HL-60 (cell line): ENCODE results near the gene SYCE1L.
"Not testable (repeated sequence)": the region's sequence is repeated elsewhere in the genome, so short reads cannot be mapped to it uniquely, and the experiment has no call there.

ENCODE experiments used
- DNase-seq, 2 experiments: peaks; one replicate each; pipeline ENCODE4 v3.0.0-alpha.2; 2010 to 2020; ENCODE audit warnings: low read depth in 1 of 2, low spot score in 1 of 2
- H3K27ac ChIP-seq: fragments of 250-450 bp; sonication (Bioruptor Pico); replicated peaks from 2 replicates; pipeline ENCODE4 v1.5.1; 2020; ENCODE audit warnings: mild to moderate bottlenecking, moderate library complexity
- H3K27me3 ChIP-seq: fragments of 250-450 bp; sonication (Bioruptor Pico); 2 replicates; pipeline ENCODE4 v1.5.1; 2021; ENCODE audit warnings: mild to moderate bottlenecking, moderate library complexity; ENCODE audit not compliant: insufficient read depth, poor library complexity, severe bottlenecking
- H3K4me3 ChIP-seq: replicated peaks from 2 replicates; pipeline ENCODE4 v1.5.1; 2011; ENCODE audit warnings: mild to moderate bottlenecking, control low read depth, low read length; ENCODE audit not compliant: insufficient read depth
- CTCF ChIP-seq: IDR thresholded peaks from one replicate; pipeline ENCODE4 v1.5.1; 2011; ENCODE audit warnings: low read length, control low read depth, inconsistent platforms; ENCODE audit not compliant: insufficient read depth
- GABPA ChIP-seq: IDR thresholded peaks from 2 replicates; pipeline ENCODE4 v1.6.1; 2012; ENCODE audit warnings: low read depth
- POLR2AphosphoS5 ChIP-seq: IDR thresholded peaks from 2 replicates; pipeline ENCODE4 v1.6.1; 2012; ENCODE audit warnings: low read depth
- REST ChIP-seq: IDR thresholded peaks from 2 replicates; pipeline ENCODE4 v1.6.1; 2012; ENCODE audit warnings: low read depth; ENCODE audit not compliant: insufficient replicate concordance
- SPI1 ChIP-seq: IDR thresholded peaks from 2 replicates; pipeline ENCODE4 v1.6.1; 2012; ENCODE audit warnings: low read depth, mild to moderate bottlenecking, borderline replicate concordance

SYCE1L gene

DNA sequence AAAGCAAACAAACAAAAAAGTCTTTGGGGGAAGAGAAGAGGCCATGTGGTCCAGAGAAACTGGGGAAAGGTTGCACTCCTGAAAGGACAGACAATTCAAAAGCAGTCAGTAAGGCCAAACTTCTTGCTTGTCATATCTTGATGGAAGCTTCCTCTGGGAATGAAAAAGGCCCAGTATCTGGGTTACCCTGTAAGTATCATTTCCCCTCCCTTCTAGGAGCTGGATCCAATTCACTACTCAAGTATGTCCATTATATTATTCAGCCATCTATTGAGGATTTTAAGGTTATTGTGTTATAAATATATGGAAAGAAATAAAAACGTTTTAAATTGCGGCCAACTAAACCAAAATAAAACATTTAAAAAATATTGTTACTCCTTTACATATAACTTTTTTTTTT, 34.2 kb upstream of the SYCE1L start:
- no peak for DNase-seq
- Histone ChIP-seq H3K4me3 (no peak overlapping the region), H3K27me3 (peaks cover 2% of the 10 kb centered on the region), H3K27ac (no peak overlapping the region)
- TF ChIP-seq GABPA, result no peak
- no peak for TF ChIP-seq SPI1
- no peak for TF ChIP-seq CTCF
- TF ChIP-seq POLR2AphosphoS5, result no peak
- no peak for TF ChIP-seq REST

- not testable (repeated sequence) for DNase-seq, H3K27me3 ChIP-seq, H3K27ac ChIP-seq
Measured at GRCh38 chr16:77165536-77166236, 33.5 kb upstream of the SYCE1L start.

DNA sequence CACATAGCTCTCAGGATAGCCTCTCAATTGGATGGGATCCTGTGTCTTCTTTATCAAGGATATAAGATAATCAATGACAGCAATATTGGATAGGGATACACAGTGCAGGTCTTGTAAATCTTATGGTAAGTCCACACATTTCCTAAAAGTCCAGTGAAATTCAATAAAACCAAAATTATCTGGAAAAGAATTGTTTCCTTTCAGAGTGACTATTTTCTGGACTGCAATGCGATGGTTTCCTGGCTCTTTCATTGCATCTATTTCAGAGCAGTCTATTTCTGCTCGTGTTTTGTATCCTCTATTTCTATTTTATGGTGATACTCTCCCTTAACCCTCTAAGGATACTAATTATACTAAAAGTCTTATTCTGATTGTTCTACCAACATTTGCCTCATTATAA, 32.5 kb upstream of the SYCE1L start:
- TF ChIP-seq REST (no peak), POLR2AphosphoS5 (no peak), CTCF (no peak), GABPA (no peak), SPI1 (no peak)
- no peak for DNase-seq
- Histone ChIP-seq H3K27ac (no peak overlapping the region), H3K27me3 (peaks cover 2% of the 10 kb centered on the region), H3K4me3 (no peak overlapping the region)

More at GRCh38 chr16:77165536-77166236, 33.5 kb upstream of the SYCE1L start:
- H3K4me3 ChIP-seq, result not testable (repeated sequence)

GRCh38 chr16:77168901-77169300, 30.3 kb upstream of the SYCE1L start:
- no peak for DNase-seq
- H3K4me3 ChIP-seq, result no peak overlapping the region
- no peak overlapping the region for H3K27ac ChIP-seq
- H3K27me3 ChIP-seq, result peaks cover 2% of the 10 kb centered on the region
- TF ChIP-seq REST (no peak), GABPA (no peak), POLR2AphosphoS5 (no peak), CTCF (no peak), SPI1 (no peak)
